Measurements from ENCODE around the gene CWF19L1.

GRCh38 chr10:100186253-100187212 lies 80.9 kb downstream of the CWF19L1 start:
- no peak for TF ChIP-seq POLR2A (IDR thresholded peaks at IDR 0.05)
- no peak for TF ChIP-seq CTCF (IDR thresholded peaks at IDR 0.05)
